ENCODE data around the gene UCN. TPM values are rescaled to one million over a fixed set of nuclear protein-coding genes. Genes with fewer than 3 reads are reported as not detected.

UCN gene
- total RNA-seq, 1 donor from 2014 or later = not detected

- intact Hi-C loops (cut with DNase I) = no loop called here
- no peaks in the 10 kb centered on the region for H3K9me3 ChIP-seq
- no peaks in the 10 kb centered on the region for H3K36me3 ChIP-seq
- H3K27me3 ChIP-seq = no peaks in the 10 kb centered on the region
- H3K4me1 ChIP-seq = no peaks in the 10 kb centered on the region
- no peak overlapping the region for H3K4me3 ChIP-seq
- TF ChIP-seq CTCF (IDR thresholded peaks at IDR 0.05) = no peak
- DNase-seq (ENCODE audit: low spot score in 2 of 2) = no peak
- H3K27ac ChIP-seq = no peak overlapping the region
Measured at GRCh38 chr2:27297195-27297594, 11.1 kb downstream of the UCN start.

GRCh38 chr2:27296481-27296880 lies 11.8 kb downstream of the UCN start:
- DNase-seq (ENCODE audit: low spot score in 2 of 2) = no peak
- Histone ChIP-seq H3K27ac (no peak overlapping the region), H3K4me3 (no peak overlapping the region), H3K27me3 (no peaks in the 10 kb centered on the region), H3K9me3 (no peaks in the 10 kb centered on the region), H3K4me1 (no peaks in the 10 kb centered on the region), H3K36me3 (no peaks in the 10 kb centered on the region)
- TF ChIP-seq CTCF (IDR thresholded peaks at IDR 0.05) = no peak
- intact Hi-C loops (cut with DNase I) = no loop called here

- Histone ChIP-seq H3K27ac (no peak overlapping the region), H3K4me3 (no peak overlapping the region), H3K27me3 (no peaks in the 10 kb centered on the region), H3K4me1 (no peaks in the 10 kb centered on the region), H3K36me3 (no peaks in the 10 kb centered on the region), H3K9me3 (no peaks in the 10 kb centered on the region)
- TF ChIP-seq CTCF (IDR thresholded peaks at IDR 0.05) = no peak
- no peak for DNase-seq (ENCODE audit: low spot score in 2 of 2)
- intact Hi-C loops (cut with DNase I) = no loop called here
Measured at GRCh38 chr2:27294928-27295327, 13.3 kb downstream of the UCN start.

- no peaks in the 10 kb centered on the region for H3K4me1 ChIP-seq
- H3K36me3 ChIP-seq = no peaks in the 10 kb centered on the region
- H3K4me3 ChIP-seq = no peak overlapping the region
- DNase-seq (ENCODE audit: low spot score in 2 of 2) = no peak
- no peaks in the 10 kb centered on the region for H3K27me3 ChIP-seq
- intact Hi-C loops (cut with DNase I) = no loop called here
- H3K27ac ChIP-seq = no peak overlapping the region
- TF ChIP-seq CTCF (IDR thresholded peaks at IDR 0.05) = no peak
- no peaks in the 10 kb centered on the region for H3K9me3 ChIP-seq
Measured at GRCh38 chr2:27291865-27292264, 16.4 kb downstream of the UCN start.

GRCh38 chr2:27290549-27290948 lies 17.7 kb downstream of the UCN start:
- intact Hi-C loops (cut with DNase I) = no loop called here
- Histone ChIP-seq H3K9me3 (no peaks in the 10 kb centered on the region), H3K27me3 (no peaks in the 10 kb centered on the region), H3K27ac (no peak overlapping the region), H3K36me3 (no peaks in the 10 kb centered on the region), H3K4me3 (no peak overlapping the region), H3K4me1 (no peaks in the 10 kb centered on the region)
- DNase-seq (ENCODE audit: low spot score in 2 of 2) = no peak
- TF ChIP-seq CTCF (IDR thresholded peaks at IDR 0.05) = no peak

- no peak for DNase-seq (ENCODE audit: low spot score in 2 of 2)
- no peaks in the 10 kb centered on the region for H3K27me3 ChIP-seq
- TF ChIP-seq CTCF (IDR thresholded peaks at IDR 0.05) = no peak
- H3K4me3 ChIP-seq = no peak overlapping the region
- no peak overlapping the region for H3K27ac ChIP-seq
- intact Hi-C loops (cut with DNase I) = loop anchor here (10.0 kb wide), 1 partner anchor 444 kb away; the partner anchor contains the start of gene DPYSL5
- no peaks in the 10 kb centered on the region for H3K9me3 ChIP-seq
- H3K4me1 ChIP-seq = no peaks in the 10 kb centered on the region
- no peaks in the 10 kb centered on the region for H3K36me3 ChIP-seq
Measured at GRCh38 chr2:27288610-27289009, 19.6 kb downstream of the UCN start.
